Suppressor macrophage (primary cell): ENCODE data around the gene COIL.
"Not testable (repeated sequence)": the region's sequence is repeated elsewhere in the genome, so short reads cannot be mapped to it uniquely, and the experiment has no call there.

Experiments used
- DNase-seq, 4 experiments: peaks; one replicate each; pipeline ENCODE4 v3.0.0-alpha.2; 2020 to 2022

COIL gene

DNA sequence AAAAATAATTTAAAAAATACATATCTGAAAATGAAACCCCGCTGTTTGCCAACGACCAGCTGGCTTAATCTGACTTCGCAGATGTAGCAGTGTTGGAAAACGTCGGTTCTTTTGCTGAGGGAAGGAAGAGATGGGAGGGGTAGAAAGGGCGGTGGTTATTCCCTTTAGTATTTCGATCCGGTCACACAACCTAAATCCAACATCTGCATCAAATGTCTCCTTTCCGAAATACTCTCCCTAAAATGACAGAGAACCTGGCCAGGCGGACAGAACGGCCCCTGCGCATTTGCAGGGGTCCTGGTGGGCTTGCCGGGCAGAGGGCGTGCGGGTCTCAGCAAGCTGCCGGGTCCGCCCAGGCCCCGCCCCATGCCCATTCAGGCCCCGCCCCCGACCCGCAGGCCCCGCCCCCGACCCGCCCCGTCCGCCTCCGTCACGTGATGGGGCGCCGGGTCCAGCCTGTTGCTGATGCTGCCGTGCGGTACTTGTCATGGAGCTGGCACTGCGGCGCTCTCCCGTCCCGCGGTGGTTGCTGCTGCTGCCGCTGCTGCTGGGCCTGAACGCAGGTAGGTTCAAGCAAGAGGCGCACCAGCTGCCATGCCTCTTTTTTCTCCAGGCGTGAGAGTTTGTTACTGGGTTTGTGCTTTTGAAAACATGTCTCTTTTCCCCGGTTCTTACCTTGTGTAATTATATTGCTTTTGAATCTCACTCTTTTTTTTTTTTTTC lies 17.0 kb upstream of the COIL start, which contains the start of gene SCPEP1:
TSS of gene SCPEP1 (plus strand) at position 459 of the 723 bp plus-strand sequence. CDS start at position 488, 29 bp downstream.
- DNase-seq, result peak; percentile 83 to 95 (median 90)

DNA sequence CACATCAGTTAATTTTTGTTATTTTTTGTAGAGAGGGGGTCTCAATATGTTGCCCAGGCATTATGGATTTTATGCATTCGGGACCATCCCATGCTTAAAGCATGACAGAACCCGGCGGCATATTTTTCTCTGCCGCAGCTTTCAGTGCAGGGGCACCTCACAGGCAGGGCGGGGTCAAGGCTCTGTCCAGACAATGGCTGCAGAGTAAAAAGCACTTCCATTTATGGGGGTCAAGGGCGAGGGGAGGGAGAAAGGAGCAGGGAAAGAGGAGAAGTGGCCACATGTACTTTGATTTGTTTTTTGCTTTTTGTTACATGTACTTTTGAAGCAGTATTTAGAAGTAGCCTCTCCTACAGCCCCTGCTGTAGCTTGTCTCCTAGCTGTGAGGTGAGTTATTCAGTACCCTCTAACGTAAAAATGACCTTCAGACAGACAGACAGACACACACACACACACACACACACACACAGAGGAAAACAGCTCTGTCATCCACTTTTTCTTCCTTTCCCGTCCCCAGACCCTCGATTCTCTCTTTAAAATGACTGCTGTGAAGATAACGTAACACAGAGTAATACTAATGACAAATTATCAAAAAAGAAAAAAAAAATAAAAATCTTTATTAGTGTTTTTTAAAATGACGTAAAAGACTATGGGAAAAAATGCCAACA lies 16.2 kb upstream of the COIL start:
- DNase-seq, result peak in 1 of 4 experiments; percentile 10

DNA sequence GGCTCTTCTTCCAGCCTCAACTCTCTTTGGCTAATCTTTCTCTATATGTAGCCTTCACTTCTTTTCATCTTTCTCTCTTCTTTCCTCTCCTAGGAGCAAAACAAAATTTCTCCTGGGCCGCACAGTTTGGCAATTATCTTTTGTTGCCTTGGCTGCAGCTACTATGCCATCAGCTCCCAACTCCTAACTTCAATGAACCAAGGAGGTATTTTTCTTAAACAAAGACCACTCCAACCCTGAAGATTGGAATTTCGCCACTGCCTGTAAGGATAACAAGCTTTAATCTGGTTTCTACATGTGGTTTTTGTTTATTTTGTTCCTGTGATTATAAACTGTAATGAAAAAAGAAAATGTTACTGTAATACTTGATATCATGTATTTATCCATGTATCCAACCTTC lies 14.8 kb upstream of the COIL start:
- DNase-seq, result no peak

DNA sequence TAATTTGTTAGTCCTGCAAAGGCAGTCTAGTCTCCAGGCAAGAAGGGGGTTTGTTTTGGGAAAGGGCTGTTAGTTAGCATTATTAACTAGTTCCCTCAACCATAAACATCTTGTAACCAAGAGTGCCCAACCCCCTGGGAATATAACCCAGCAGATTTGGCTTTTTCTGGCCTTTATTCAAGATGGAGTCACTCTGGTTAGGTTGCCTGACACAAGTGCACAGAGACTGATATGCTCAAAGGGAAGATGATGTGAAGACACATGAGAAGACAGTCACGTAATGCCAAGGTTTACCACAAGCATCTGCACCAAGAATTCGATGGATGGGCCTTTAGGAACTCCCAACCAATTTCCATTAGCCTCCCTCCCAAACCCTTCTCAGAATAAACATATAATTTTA lies 13.2 kb upstream of the COIL start:
- DNase-seq, result no peak

GRCh38 chr17:56973520-56973919 lies 12.7 kb upstream of the COIL start:
- no peak for DNase-seq

GRCh38 chr17:56972111-56972730 lies 11.4 kb upstream of the COIL start:
- DNase-seq, result no peak

- DNase-seq, result no peak
Observed at GRCh38 chr17:56970974-56971373, 10.1 kb upstream of the COIL start.

- DNase-seq, result no peak
Observed at GRCh38 chr17:56966338-56966737, 5.5 kb upstream of the COIL start.

DNA sequence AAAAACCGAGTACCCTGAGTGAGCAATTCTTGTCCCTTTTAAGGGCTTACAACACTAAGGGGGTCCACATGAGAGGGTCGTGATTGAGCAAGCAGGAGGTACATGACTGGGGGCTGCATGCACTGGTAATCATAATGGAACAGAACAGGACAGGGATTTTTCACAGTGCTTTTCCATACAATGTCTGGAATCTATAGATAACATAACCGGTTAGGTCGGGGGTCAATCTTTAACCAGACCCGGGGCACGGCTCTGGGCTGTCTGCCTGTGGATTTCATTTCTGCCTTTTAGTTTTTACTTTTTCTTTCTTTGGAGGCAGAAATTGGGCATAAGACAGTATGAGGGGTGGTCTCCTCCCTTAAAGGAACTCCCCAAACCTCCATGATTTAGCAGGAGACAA lies 4.8 kb upstream of the COIL start:
- not testable (repeated sequence) for DNase-seq

DNA sequence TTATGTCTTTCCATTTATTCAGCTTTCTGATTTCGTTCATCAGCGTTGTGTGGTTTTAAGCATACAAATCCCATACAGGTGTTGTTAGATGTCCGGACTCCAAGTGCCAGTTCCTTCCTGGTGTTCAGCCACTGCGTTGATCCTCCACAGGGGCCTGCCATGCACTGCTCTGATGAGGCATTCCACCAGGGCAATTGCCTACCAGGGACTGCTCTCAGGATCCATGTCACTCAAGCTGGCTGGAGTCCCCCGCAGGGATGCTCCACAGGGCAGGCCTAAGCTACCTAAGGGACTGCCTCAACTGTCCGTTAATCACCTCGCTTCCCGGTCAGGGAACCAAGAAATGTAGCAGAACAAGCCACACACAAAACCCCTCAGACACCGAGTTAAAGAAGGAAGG lies 4.4 kb upstream of the COIL start:
- not testable (repeated sequence) for DNase-seq

GRCh38 chr17:56956992-56957391 lies 3.9 kb downstream of the COIL start:
- no peak for DNase-seq

DNA sequence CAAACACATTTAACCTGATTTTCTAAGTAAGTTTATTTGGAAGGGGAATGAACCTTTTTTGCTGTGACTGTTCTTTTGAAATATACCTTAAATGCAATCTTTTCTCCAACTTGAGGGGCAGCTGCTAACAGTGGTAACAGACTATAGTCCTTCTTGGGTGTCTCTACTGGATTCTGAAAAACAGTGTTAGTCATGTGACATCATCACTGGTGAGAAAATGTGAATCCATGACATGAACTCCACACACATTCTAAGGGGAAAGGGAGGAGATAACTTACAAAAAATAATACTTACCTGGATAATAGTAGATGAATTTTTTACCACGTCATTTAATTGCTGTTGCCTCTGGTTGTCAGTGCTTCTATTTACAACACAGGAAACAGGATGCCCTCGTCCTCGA lies 11.3 kb downstream of the COIL start:
- no peak for DNase-seq

- DNase-seq, result no peak
Observed at GRCh38 chr17:56948491-56948890, 12.4 kb downstream of the COIL start.

GRCh38 chr17:56947741-56948140 lies 13.1 kb downstream of the COIL start:
- no peak for DNase-seq

DNA sequence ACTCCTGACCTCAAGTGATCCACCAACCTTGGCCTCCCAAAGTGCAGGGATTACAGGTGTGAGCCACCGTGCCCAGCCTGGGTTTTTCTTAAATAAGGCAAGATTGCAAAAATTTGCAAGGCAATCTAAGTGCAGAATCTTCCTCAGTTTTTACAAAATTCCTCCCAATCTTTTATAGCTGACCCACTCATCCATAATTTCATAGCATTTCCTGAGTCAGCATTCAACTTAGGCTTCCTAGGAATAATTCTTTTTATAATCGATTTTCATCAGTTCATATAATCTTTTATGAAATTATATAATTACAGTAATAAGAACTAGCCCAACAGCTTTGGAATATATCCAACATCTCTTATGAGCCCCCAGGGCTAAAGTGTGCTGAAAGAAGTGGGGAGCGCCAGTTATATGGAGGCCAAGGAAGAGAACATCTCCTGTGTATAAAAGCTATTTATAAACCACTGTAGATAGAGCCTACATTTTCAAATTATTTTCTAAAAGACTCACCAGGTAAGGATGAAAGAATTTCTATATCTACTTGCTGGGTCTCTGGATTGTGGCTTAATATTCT lies 14.8 kb downstream of the COIL start:
- no peak for DNase-seq

DNA sequence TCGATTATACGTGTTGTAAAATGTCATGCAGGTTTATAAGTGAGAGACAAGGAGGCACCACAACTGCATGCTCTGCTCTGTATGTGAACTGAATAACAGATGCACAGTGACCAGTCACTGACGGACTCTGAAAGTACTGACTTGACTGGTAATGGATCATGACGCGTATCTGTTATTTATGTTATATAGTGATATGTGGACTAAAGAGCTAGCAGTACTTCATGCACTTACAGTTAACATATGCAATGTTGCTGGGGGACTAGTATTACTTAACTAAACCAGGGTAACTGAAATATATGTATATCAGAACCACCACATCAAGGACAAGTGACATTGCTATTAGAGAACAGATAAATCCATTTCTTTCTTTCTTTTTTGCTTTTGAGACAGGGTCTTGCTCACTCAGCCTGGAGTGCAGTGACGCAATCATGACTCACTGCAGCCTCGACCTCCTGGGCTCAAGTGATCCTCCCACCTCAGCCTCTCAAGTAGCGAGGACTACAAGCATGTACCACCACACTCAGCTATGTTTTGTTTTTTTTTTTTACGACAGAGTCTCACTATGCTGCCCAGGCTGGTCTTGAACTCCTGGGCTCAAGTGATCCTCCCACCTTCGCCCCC lies 17.2 kb downstream of the COIL start:
- DNase-seq, result no peak

DNA sequence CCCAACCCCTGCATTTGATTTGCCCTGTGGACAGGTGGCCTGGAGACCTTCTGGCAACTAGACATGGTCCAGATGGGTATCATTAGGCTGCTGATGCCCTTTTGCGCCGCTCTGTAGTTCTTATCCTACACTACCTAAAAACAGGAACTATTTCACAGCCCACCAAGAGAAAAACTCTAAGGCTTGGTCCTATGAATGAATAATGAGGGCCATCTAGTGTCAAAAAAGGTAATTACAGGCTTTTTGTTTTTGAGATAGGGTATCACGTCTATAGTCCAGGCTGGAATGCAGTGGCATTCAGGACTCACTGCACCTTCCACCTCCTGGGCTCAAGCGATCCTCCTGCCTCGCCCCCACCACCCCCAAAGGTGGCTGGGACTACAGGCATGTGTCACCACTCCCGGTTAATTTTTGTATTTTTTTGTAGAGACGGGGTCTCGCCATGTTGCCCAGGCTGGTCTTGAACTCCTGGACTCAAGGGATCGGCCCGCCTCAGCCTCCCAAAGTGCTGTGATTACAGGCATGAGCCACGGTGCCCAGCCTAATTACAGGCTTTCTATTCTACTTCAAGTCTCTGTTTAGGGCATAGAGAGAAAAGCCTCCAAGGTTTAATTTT lies 20.9 kb downstream of the COIL start:
- peak; percentile 50 to 85 (median 74) for DNase-seq

GRCh38 chr17:56938206-56938605 lies 22.6 kb downstream of the COIL start:
- not testable (repeated sequence) for DNase-seq

GRCh38 chr17:56937687-56938086 lies 23.2 kb downstream of the COIL start:
- no peak for DNase-seq

DNA sequence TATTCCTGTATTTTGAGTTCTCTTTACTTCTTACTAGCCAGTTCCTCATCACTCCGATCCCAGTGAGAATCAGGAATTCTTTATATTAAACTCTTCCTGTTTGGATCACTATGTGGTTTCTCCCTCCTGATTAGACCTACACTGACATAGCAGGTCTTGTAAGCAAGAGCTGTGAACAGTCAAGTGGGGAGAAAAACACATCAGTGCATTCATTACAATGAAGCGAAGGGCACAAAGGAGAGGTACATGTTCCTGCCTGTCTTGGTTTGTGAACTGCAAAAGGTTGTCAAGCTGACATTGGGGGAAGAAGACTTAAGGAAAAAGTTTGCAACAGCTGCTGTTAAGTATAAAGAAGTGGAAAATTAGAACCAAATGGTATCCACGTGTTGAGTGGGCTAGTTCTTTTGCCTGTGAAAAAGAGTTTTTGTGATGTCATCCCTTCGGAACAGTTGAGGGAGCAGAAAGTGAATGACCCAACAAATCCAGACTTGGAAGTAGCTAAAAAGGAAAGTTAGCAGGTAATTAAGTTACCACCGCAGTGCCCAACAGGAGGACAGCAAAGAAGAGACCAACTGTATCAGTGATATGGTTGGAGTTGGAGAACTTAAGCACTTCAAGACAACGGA lies 24.0 kb downstream of the COIL start:
- DNase-seq, result no peak

- no peak for DNase-seq
Observed at GRCh38 chr17:56935461-56935860, 25.4 kb downstream of the COIL start.

GRCh38 chr17:56934280-56934679 lies 26.6 kb downstream of the COIL start:
- DNase-seq, result no peak
